Neural crest cell (in vitro differentiated cells): Measurements from ENCODE around the gene UXS1. TPM values are rescaled to one million over a fixed set of nuclear protein-coding genes. Genes with fewer than 3 reads are reported as not detected.

Experiments
- DNase-seq: peaks from one replicate; pipeline ENCODE4 v3.0.0; 2021; ENCODE audit warnings: low read depth, mixed read lengths, low spot score
- H3K27ac Mint-ChIP-seq: one replicate; pipeline ENCODE4 v1.8.0; 2021; ENCODE audit warnings: mild to moderate bottlenecking, mixed read lengths; ENCODE audit not compliant: unreplicated experiment
- H3K27me3 Mint-ChIP-seq: 2 replicates; pipeline ENCODE4 v1.8.0; 2021; ENCODE audit warnings: low read depth, mild to moderate bottlenecking, mixed read lengths
- H3K36me3 Mint-ChIP-seq: 2 replicates; pipeline ENCODE4 v1.8.0; 2021; ENCODE audit warnings: low read depth, mild to moderate bottlenecking, mixed read lengths
- H3K4me1 Mint-ChIP-seq: 2 replicates; pipeline ENCODE4 v1.8.0; 2021; ENCODE audit warnings: mixed read lengths
- H3K4me3 Mint-ChIP-seq: one replicate; pipeline ENCODE4 v1.8.0; 2021; ENCODE audit warnings: mild to moderate bottlenecking, mixed read lengths
- H3K9me3 Mint-ChIP-seq: 2 replicates; pipeline ENCODE4 v1.8.0; 2021; ENCODE audit warnings: mixed read lengths
- total RNA-seq: library from RNA; stranded (reverse); gene quantifications from 2 replicates; pipeline ENCODE4 v1.2.1, GENCODE V29; 2021
- TF ChIP-seq, protein P1 (sequence below): fragments of 200-600 bp; sonication (generic); conservative IDR thresholded peaks from 2 replicates; pipeline ENCODE4 v1.5.0; 2021; ENCODE audit warnings: antibody characterized with exemption, mild to moderate bottlenecking

UXS1 gene
- total RNA-seq, 1 donor from 2014 or later, result 55.4 TPM

DNA sequence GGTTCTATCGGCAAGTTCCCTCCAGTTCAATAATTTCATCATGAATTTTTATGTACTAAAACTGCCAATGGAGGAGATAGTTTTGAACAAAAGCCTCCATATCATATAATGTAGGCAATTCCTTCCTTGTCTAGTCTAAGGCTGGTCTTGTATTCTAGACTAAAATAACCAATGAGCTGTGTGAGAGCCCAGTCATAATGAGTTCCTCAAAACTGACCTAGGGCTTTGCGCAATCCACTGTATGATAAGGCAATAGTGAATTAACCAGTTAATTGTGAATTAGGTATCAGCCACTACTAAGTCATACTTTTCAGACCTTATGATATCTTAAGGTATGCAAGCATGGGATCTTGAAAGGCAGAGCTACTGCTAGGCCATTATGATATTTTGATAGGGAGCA is 7.6 kb upstream of the UXS1 start:
- TF ChIP-seq, protein P1, sequence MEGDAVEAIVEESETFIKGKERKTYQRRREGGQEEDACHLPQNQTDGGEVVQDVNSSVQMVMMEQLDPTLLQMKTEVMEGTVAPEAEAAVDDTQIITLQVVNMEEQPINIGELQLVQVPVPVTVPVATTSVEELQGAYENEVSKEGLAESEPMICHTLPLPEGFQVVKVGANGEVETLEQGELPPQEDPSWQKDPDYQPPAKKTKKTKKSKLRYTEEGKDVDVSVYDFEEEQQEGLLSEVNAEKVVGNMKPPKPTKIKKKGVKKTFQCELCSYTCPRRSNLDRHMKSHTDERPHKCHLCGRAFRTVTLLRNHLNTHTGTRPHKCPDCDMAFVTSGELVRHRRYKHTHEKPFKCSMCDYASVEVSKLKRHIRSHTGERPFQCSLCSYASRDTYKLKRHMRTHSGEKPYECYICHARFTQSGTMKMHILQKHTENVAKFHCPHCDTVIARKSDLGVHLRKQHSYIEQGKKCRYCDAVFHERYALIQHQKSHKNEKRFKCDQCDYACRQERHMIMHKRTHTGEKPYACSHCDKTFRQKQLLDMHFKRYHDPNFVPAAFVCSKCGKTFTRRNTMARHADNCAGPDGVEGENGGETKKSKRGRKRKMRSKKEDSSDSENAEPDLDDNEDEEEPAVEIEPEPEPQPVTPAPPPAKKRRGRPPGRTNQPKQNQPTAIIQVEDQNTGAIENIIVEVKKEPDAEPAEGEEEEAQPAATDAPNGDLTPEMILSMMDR, result no peak
- no peak for DNase-seq
- Mint-ChIP-seq H3K27ac (no peak overlapping the region), H3K36me3 (no peaks in the 10 kb centered on the region), H3K4me3 (no peak overlapping the region), H3K9me3 (no peaks in the 10 kb centered on the region), H3K4me1 (peaks cover 6% of the 10 kb centered on the region), H3K27me3 (no peaks in the 10 kb centered on the region)

DNA sequence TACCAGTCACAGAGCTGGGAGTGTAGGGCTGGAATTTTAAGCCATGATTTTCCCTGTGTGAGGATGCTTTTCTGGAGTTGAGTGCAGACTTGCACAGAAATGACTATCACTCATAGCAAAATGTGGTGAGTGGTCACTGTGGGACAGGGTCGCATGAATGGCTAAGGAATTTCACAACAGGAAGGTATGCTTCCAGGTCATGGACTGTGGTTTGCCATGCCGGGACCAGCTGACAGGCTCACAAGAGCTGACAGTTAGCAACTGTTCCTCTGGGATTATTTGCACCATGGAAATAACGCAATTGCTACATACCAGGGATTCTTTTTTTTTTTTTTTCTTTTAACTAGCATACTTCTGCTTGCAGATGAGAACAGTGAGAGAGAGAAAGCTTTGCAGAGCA is 3.8 kb upstream of the UXS1 start:
- H3K4me1 Mint-ChIP-seq, result peaks cover 17% of the 10 kb centered on the region
- H3K9me3 Mint-ChIP-seq, result no peaks in the 10 kb centered on the region
- no peaks in the 10 kb centered on the region for H3K36me3 Mint-ChIP-seq
- peak overlapping the region; percentile 64 for H3K4me3 Mint-ChIP-seq
- DNase-seq, result no peak
- H3K27ac Mint-ChIP-seq, result no peak overlapping the region
- no peaks in the 10 kb centered on the region for H3K27me3 Mint-ChIP-seq
- TF ChIP-seq, protein P1, result no peak

DNA sequence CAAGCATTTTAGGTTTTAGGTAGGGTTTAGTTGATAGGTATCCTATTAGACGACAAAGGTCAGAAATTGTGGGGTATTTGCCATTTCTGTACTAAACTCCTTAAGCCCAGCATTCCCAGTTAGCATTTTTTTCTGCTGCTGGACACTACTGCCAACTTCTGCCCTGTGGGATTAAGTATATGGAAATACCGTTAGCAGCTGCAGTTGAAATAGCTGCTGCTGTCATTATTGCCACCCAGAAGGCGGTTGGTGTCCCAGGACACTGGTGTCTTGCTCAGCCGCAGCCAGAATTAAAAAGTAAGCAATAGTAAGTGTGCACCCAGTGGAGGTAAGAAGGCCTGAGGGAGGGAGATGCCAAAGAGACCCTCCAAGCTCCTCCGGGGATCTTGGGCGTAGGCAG is 1.9 kb upstream of the UXS1 start:
- peak overlapping the region; percentile 95 for H3K4me3 Mint-ChIP-seq
- peaks cover 3% of the 10 kb centered on the region for H3K36me3 Mint-ChIP-seq
- no peak for DNase-seq
- no peak overlapping the region for H3K27ac Mint-ChIP-seq
- peaks cover 35% of the 10 kb centered on the region for H3K4me1 Mint-ChIP-seq
- TF ChIP-seq, protein P1, result no peak
- H3K27me3 Mint-ChIP-seq, result no peaks in the 10 kb centered on the region
- no peaks in the 10 kb centered on the region for H3K9me3 Mint-ChIP-seq

DNA sequence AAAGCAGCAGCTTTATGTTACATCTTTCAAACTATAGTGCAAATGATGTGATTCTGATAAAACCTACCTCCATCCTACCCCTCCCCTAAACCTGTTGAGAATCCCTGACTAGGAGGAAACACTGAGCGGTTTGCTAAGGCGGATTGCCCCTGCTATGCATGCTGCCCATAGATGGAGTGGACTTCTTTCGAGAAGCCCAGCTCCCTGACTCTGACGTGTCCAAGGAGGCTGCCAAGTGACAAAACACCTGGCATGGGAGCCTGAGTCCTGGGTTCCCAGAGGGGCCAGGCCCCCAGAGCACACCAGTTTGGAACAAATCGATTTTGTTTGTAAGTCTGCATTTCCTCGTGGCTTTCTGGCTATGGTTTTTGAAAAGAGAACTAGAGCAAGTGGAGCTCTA is 1.4 kb upstream of the UXS1 start:
- Mint-ChIP-seq H3K9me3 (no peaks in the 10 kb centered on the region), H3K27ac (no peak overlapping the region), H3K36me3 (peaks cover 3% of the 10 kb centered on the region), H3K4me3 (peak overlapping the region; percentile 95), H3K4me1 (peaks cover 38% of the 10 kb centered on the region), H3K27me3 (no peaks in the 10 kb centered on the region)
- no peak for DNase-seq
- TF ChIP-seq, protein P1, result no peak

DNA sequence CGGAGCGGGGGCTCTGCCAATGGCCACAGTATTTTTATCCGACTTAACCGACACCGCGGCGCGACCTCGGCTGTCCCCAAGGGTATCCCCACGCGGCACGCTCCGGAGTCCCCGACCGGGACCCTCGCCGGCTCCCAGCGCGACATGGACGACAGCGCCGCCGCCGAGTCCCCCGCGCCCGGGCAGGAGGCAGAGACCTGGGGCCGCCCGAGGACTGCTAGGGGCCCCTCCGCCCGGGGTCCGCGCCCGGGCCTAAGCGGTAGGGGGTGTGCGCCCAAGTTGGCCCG is 468 bp downstream of the UXS1 start:
- no peak overlapping the region for H3K27ac Mint-ChIP-seq
- TF ChIP-seq, protein P1, result no peak
- no peaks in the 10 kb centered on the region for H3K27me3 Mint-ChIP-seq
- peak overlapping the region; percentile 89 for H3K4me3 Mint-ChIP-seq
- DNase-seq, result peak; percentile 20
- H3K4me1 Mint-ChIP-seq, result peaks cover 54% of the 10 kb centered on the region
- peaks cover 4% of the 10 kb centered on the region for H3K36me3 Mint-ChIP-seq
- H3K9me3 Mint-ChIP-seq, result no peaks in the 10 kb centered on the region
